PC-9 (cell line): ENCODE data around the gene TIMP3.

Experiments used
- CTCF ChIP-seq: fragments of 200-600 bp; sonication (generic); conservative IDR thresholded peaks from 2 replicates; pipeline ENCODE4 v1.6.1; 2017; ENCODE audit warnings: mixed run types, antibody characterized with exemption, mild to moderate bottlenecking, moderate library complexity
- EZH2 ChIP-seq: fragments of 200-600 bp; sonication (generic); IDR thresholded peaks from 2 replicates; pipeline ENCODE4 v1.8.0; 2017; ENCODE audit warnings: antibody characterized with exemption, low read depth

- TF ChIP-seq CTCF (no peak), EZH2 (no peak)
Measured at GRCh38 chr22:32761251-32761903, 40.1 kb upstream of the TIMP3 start.
